Measurements from ENCODE around the gene CPED1.

- TF ChIP-seq CTCF (IDR thresholded peaks at IDR 0.05) (no peak), POLR2A (IDR thresholded peaks at IDR 0.05) (no peak)
Measured at GRCh38 chr7:121071662-121072061, 83.2 kb downstream of the CPED1 start.
